Measurements from ENCODE around the gene GOLGA6L10. TPM values are rescaled to one million over a fixed set of nuclear protein-coding genes. Genes with fewer than 3 reads are reported as not detected.
A peak's percentile ranks its signal among the peaks of the same experiment; 100 is the strongest.
"Not testable (repeated sequence)": the region's sequence is repeated elsewhere in the genome, so short reads cannot be mapped to it uniquely, and the experiment has no call there.

The GOLGA6L10 gene
- total and polyA plus RNA-seq, 2 of the 4 experiments (the other 2 are of a cell fraction): under 0.01 to 0.79 TPM

- BruUV-seq (replicated peaks); H3K4me2 ChIP-seq (ENCODE audit: low read depth, low read length); H3K27ac ChIP-seq (ENCODE audit: insufficient read depth, low read length); H2AK9ac ChIP-seq (replicated peaks; ENCODE audit: low read depth, low read length, poor library complexity); DNase-seq; H4K5ac ChIP-seq (ENCODE audit: low read depth, low read length); H3K4me3 ChIP-seq (ENCODE audit: insufficient read depth, low read depth, low read length); H2AFZ ChIP-seq (replicated peaks; ENCODE audit: low read length, poor library complexity); H3K9ac ChIP-seq (ENCODE audit: low read depth, low read length); intact Hi-C loops (cut with micrococcal nuclease); H3K14ac ChIP-seq (replicated peaks; ENCODE audit: low read depth, low read length); H4K91ac ChIP-seq (ENCODE audit: insufficient read depth, low read depth, low read length); H3K9me3 ChIP-seq (ENCODE audit: control insufficient read depth, insufficient read depth, low read length); H2BK15ac ChIP-seq (ENCODE audit: low read depth, low read length); H3K36me3 ChIP-seq (ENCODE audit: control insufficient read depth, insufficient read depth, low read length); H3K23ac ChIP-seq (ENCODE audit: low read depth, low read length); H3K9me1 ChIP-seq (ENCODE audit: insufficient read depth, low read length); H3K18ac ChIP-seq (ENCODE audit: low read depth, low read length); H3K4ac ChIP-seq (ENCODE audit: low read depth, low read length); H4K8ac ChIP-seq (ENCODE audit: low read depth in 2 of 2, low read length in 2 of 2); H3K79me1 ChIP-seq (ENCODE audit: low read depth in 1 of 2, low read length in 2 of 2); H2BK20ac ChIP-seq (ENCODE audit: low read depth, low read length); H2BK5ac ChIP-seq (ENCODE audit: low read depth, low read length, poor library complexity, severe bottlenecking); H3K56ac ChIP-seq (ENCODE audit: extremely low read depth, insufficient read depth, low read length); in situ Hi-C loops (cut with MboI; ENCODE audit: low sequenced_read_pairs); CTCF ChIA-PET; H2BK120ac ChIP-seq (ENCODE audit: low read depth, low read length); POLR2A ChIA-PET (ENCODE audit: unreplicated experiment); H4K20me1 ChIP-seq (ENCODE audit: insufficient read depth, low read length); H3K4me1 ChIP-seq (ENCODE audit: control insufficient read depth, insufficient read depth, low read length); H2AK5ac ChIP-seq (ENCODE audit: low read depth, low read length); dilution Hi-C loops (cut with HindIII; ENCODE audit: low sequenced_read_pairs, unreplicated experiment): not testable (repeated sequence)
- no CpG with 5 or more reads among the region's 6 CpGs for WGBS, 2 experiments (ENCODE audit: extremely low coverage in 2 of 2, insufficient read length in 1 of 2)
- peaks cover 16% of the 10 kb centered on the region for H3K27me3 ChIP-seq (ENCODE audit: control insufficient read depth, insufficient read depth, low read length)
- peak; percentile 79 for ATAC-seq (ENCODE audit: low read depth)
These were observed 48.9 kb downstream of the GOLGA6L10 start for GRCh38 chr15:82300326-82300725.

- ATAC-seq (ENCODE audit: low read depth); H3K9ac ChIP-seq (ENCODE audit: low read depth, low read length): not testable (repeated sequence)
These were observed 49.8 kb downstream of the GOLGA6L10 start for GRCh38 chr15:82299511-82299914.

More at GRCh38 chr15:82299511-82299914, 49.8 kb downstream of the GOLGA6L10 start:
- H2BK120ac ChIP-seq (ENCODE audit: low read depth, low read length); H2BK20ac ChIP-seq (ENCODE audit: low read depth, low read length); H3K4ac ChIP-seq (ENCODE audit: low read depth, low read length); H3K56ac ChIP-seq (ENCODE audit: extremely low read depth, insufficient read depth, low read length); H4K5ac ChIP-seq (ENCODE audit: low read depth, low read length); intact Hi-C loops (cut with micrococcal nuclease); H3K23ac ChIP-seq (ENCODE audit: low read depth, low read length); H3K27ac ChIP-seq (ENCODE audit: insufficient read depth, low read length); H3K4me1 ChIP-seq (ENCODE audit: control insufficient read depth, insufficient read depth, low read length); H3K9me1 ChIP-seq (ENCODE audit: insufficient read depth, low read length); H4K8ac ChIP-seq (ENCODE audit: low read depth in 2 of 2, low read length in 2 of 2); H3K4me3 ChIP-seq (ENCODE audit: insufficient read depth, low read depth, low read length); H2BK5ac ChIP-seq (ENCODE audit: low read depth, low read length, poor library complexity, severe bottlenecking); BruUV-seq (replicated peaks); POLR2A ChIA-PET (ENCODE audit: unreplicated experiment); H3K18ac ChIP-seq (ENCODE audit: low read depth, low read length); CTCF ChIA-PET; H3K4me2 ChIP-seq (ENCODE audit: low read depth, low read length); DNase-seq; H3K36me3 ChIP-seq (ENCODE audit: control insufficient read depth, insufficient read depth, low read length); H2BK15ac ChIP-seq (ENCODE audit: low read depth, low read length); H2AK5ac ChIP-seq (ENCODE audit: low read depth, low read length); H2AFZ ChIP-seq (replicated peaks; ENCODE audit: low read length, poor library complexity); H3K79me1 ChIP-seq (ENCODE audit: low read depth in 1 of 2, low read length in 2 of 2); H4K20me1 ChIP-seq (ENCODE audit: insufficient read depth, low read length); in situ Hi-C loops (cut with MboI; ENCODE audit: low sequenced_read_pairs); H3K14ac ChIP-seq (replicated peaks; ENCODE audit: low read depth, low read length); H3K9me3 ChIP-seq (ENCODE audit: control insufficient read depth, insufficient read depth, low read length); H2AK9ac ChIP-seq (replicated peaks; ENCODE audit: low read depth, low read length, poor library complexity); H4K91ac ChIP-seq (ENCODE audit: insufficient read depth, low read depth, low read length); dilution Hi-C loops (cut with HindIII; ENCODE audit: low sequenced_read_pairs, unreplicated experiment): not testable (repeated sequence)
- WGBS, 2 experiments (ENCODE audit: extremely low coverage in 2 of 2, insufficient read length in 1 of 2): no CpG with 5 or more reads among the region's 6 CpGs
- H3K27me3 ChIP-seq (ENCODE audit: control insufficient read depth, insufficient read depth, low read length): peaks cover 16% of the 10 kb centered on the region
